RKO (cell line): ENCODE measurements around the gene GUCA2B.
A peak's percentile ranks its signal among the peaks of the same experiment; 100 is the strongest.

Source experiments
- DNase-seq: peaks from one replicate; pipeline ENCODE4 v3.0.0-alpha.2; 2016; ENCODE audit warnings: low spot score

Gene GUCA2B

DNA sequence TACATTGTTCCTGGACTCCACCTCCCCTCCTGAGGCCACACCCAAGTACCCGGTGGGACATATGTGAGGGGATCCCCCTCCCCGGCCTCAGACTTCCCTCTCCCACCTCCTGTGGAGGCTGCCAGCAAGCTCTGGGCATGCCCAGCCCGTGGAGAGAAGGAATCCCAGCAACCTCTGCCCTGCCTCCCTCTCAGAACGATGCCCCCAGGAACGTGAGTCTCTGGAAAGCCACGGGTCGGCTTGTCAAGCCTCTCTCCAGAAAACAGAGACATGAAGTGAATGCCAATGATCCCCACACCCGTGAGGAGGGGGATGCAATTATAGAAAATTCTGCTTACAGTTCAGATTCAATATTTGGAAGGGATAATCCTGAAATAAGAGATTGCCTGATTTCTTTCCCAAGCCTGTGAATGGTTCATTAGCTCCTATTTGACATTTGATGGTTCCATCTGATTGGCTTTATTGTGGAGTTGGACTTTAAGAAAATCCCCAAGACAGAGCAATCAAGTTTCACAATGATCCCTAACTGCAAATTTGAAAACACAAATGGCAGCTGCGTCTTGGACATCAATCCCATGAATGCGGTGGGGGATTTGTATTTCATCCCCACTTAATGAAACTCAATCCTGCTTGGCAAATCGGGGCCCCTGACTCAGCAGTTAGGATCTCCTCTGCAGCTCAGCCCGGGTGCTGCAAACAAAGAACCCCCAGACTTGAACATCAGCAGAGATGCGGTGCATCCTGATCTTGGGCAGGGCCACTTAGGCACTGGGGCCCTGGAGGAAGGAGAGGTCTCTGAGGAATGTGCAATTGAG, 9.1 kb upstream of the GUCA2B start:
- no peak for DNase-seq

- no peak for DNase-seq
These were observed 8.4 kb upstream of the GUCA2B start for GRCh38 chr1:42144711-42145388.

GRCh38 chr1:42145389-42145716, 7.9 kb upstream of the GUCA2B start:
- no peak for DNase-seq

DNA sequence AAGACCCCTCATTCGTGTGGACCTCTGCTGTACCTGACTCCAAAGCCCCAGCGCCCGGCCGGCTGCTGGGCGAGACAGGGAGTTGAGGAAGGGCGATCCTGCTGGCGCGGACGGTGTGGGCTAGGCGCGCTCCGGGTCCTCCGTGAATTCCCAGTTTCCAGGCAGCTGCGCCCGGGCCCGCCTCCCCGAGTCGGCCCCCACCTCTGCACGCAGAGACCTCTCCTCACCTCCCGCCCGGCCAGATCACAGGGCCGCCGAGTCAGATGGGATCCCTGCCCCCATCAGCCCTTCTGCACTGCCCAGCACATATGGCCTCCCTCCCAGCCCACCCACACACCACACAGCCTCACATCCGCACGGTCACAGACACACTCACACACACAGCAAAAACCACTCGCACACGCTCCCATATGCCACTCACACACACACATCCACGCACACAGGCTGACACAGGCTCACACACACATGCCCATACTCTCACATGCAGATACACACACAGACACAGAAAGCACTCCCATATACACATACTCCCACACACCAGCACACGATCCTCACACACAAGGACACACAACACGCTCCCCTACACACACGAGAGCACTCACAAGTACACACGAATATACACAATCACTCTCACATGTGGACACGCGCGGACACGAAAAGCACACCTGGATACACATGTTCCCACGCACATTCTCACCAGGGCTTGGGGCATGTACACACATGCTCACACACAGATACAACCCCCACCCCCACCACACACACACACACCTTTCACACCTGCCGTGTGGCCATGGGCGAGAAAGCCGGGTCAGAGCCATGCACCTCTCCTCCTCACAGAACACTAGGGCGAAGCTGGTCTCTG, 7.2 kb upstream of the GUCA2B start:
- DNase-seq = no peak

- peak; percentile 30 for DNase-seq
These were observed 6.4 kb upstream of the GUCA2B start for GRCh38 chr1:42146626-42147320.

DNA sequence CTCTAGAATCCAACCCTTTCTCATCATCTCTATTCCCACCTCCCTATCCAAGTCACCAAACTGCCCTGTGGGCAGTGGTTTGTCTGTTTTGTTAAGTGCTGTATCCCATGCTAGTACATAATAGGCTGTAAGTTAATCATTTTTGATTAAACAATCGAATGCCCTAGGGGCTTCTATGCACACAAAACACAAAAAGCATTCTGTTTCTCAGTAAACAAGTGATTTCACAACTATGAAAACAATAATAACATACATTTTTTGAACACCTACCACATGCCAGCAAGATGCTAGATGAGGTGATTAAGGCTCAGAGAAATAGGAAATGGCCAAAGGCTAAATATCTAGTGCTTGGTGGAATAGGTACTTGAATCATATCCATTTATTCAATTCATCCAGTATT, 5.0 kb upstream of the GUCA2B start:
- DNase-seq = no peak

DNA sequence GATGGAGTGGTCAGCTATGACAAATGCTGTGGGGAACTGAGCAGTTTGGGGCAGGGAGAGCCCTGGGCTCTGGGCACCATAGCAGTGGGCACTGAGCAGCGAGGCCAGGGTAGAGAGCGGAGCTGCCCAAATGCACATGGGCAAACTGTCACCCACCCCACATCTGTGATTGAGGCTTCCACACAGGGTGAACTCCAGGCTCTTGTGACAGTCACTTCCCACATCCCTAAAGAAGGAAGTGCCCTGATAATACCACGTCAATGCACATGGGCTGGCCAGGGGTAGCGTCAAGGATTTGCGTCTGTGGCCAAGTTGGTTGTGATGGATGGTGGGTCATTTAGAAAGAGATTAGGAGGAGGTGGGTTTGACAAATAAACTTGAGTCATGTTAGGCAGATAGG, 2.6 kb upstream of the GUCA2B start:
- DNase-seq = no peak

DNA sequence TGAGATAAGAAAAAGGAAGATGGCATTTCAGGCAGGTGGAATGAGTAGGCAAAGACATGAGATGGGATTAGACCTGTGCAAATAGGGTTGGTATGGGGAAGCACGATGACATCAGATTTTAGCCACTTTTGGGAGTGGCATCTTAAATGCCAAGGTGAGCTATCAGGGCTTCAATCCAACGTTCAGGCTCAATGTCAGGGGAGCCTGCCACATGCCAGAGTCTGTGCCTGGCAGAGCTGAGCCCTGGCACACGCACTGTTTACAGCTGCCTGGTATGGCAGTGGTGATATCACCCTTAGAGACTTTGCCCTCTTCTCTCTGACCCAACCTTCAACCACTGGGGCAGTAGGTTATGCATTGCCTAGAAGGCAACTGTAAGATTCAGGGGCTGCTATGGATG, 1.1 kb upstream of the GUCA2B start:
- no peak for DNase-seq

DNA sequence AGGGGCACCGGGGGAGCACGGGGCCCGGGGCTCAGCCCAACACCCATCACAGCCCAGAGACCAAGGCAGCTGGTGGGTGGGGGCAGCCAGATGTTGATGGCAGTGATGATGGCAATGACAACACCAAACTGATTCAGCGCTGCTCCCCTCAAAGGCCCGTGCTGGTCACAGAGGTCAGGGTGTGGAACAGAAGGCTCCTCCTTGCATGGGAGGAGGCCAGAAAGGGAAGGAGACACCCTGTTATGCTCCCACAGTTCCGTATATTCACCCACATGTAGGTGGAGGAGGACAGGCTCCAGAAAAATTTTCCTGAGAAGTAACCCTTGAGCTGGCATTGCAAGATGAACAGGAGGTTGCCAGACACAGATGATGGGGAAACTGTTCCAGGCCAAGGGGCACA, 414 bp downstream of the GUCA2B start:
- no peak for DNase-seq

DNA sequence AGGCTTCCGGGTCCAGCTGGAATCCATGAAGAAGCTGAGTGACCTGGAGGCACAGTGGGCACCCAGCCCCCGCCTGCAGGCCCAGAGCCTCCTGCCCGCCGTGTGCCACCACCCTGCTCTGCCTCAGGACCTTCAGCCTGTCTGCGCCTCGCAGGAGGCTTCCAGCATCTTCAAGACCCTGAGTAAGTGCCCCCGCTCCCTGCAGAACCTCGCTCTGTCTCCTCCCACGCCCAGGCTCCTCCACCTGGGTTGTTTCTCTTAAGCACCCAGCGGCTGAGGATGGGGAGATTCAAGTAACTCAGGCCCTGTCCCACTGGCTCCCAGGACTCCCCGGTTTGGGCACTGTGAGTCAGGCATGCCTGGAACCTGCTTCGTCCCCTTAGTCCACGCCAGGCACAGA, 1.5 kb downstream of the GUCA2B start:
- no peak for DNase-seq

DNA sequence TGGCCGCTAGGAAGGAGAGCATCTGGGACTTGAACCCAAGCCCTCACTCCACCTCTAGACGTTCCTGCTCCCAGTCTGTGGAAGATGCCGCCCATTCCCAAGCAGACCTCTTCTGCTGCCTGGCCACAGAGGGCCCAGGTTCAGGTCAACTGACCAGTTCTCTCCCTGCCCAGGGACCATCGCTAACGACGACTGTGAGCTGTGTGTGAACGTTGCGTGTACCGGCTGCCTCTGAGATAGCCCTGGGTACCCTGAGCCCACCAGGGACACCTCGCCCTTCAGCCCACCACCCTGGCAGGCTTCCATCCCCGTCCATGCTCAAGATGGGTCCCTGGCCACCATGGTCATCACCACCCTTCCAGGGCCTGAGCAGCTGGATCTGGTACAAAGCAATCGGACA, 2.2 kb downstream of the GUCA2B start:
- DNase-seq = no peak

GRCh38 chr1:42157667-42158066, 4.5 kb downstream of the GUCA2B start:
- no peak for DNase-seq

- no peak for DNase-seq
These were observed 5.0 kb downstream of the GUCA2B start for GRCh38 chr1:42158189-42158588.

GRCh38 chr1:42162181-42162580, 9.0 kb downstream of the GUCA2B start:
- no peak for DNase-seq

DNA sequence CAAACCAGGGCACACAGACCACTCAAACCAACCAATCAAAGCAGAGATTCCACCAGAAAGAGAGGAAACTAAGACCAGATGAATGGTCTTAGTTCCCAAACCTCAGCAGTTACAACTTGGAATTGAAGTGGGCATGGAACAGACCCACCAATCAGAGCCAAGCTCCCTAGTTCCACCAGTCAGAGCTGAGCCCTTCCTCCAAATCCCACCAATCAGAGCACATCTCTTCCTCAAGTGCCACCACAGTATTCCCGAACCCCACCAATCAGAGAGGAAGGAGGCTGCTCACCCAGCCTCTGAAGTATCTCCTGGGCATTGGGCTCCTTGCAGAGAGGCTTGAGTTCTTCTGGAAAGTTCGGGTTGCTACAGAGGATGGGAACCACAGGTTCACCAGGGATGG, 9.9 kb downstream of the GUCA2B start:
- DNase-seq = no peak

DNA sequence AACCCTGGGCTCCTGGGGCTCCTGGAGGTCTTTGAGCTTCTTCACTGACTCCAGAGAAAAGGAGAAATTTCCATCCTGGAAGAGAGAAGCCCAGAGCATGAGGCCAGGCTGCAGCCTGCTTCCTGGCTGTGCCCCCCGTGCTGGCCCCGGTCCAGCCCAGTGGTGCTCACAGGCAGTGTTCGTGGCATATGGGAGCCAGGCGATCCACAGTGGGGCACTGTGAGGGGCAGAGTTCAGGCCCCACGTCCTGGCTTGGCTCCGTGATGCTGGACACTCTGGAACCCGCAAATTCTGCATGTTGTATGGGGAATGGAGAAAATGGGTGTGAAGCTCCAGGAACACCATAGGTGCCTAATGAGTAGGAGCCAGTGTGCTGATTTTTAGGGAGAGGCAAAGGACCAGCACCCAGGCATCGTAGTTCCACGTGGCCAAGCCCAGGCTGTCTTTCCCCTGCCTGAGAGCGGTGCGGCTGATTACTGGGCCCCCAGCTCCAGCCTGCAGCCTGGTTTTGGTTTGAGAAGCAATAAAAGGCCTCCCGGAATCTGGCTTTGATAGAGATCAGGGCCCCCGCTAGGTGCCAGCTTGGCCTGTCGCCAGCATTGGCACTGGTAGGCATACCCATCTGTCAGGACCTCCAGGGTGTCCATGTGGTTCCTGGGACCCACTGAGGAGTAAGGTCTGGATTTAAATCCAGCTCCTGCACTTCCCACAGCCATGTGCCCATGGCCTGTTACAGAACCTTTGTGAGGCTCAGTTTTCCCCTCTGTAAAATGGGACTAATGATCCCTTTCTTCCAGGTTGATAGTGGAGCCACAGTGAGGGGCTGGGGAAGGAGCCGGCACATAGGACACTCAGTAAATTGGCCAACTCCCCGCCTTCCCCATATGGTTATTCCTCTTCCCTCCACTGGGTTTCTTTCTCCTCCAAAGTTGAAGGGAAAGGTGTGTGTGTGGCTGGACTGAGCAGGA, 10.6 kb downstream of the GUCA2B start:
- DNase-seq = no peak

- no peak for DNase-seq
These were observed 11.6 kb downstream of the GUCA2B start, which contains the start of gene GUCA2A for GRCh38 chr1:42164551-42165420. GUCA2A (minus strand) TSS chr1:42164745; CDS start chr1:42164712, 33 bp downstream.

DNA sequence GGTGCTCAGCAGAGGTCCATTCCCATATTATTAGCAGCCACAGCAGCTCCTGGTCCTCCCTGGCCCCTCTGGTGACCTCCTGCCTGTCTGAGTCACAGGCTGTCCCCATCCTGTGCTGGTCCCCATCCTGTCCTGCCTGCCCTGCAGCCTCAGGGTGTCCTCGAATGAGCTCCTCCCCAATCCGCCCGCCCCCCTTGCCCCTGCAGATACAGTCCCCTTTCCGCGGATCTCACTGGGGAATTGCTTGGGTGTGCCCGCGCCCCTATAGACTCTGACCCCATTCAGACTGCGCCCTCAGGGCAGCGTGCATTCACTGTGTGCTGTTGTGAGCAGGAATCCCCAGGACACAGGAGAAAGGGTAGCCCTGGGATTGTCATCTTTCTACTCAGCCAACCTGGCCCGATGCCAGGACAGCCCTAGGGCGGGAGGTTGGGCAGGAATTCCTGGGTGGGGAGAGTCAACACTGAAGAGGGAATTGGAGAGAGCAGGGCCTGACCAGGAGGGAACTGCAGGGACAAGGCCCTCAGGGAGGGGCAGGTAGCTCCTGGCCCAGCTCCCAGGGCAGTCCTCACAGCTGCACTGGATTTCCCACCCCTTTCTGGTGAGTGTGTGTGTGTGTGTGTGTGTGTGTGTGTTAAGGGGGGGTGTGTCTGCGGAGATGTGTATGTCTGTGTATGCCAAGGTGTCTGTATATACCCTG, 12.5 kb downstream of the GUCA2B start:
- no peak for DNase-seq

DNA sequence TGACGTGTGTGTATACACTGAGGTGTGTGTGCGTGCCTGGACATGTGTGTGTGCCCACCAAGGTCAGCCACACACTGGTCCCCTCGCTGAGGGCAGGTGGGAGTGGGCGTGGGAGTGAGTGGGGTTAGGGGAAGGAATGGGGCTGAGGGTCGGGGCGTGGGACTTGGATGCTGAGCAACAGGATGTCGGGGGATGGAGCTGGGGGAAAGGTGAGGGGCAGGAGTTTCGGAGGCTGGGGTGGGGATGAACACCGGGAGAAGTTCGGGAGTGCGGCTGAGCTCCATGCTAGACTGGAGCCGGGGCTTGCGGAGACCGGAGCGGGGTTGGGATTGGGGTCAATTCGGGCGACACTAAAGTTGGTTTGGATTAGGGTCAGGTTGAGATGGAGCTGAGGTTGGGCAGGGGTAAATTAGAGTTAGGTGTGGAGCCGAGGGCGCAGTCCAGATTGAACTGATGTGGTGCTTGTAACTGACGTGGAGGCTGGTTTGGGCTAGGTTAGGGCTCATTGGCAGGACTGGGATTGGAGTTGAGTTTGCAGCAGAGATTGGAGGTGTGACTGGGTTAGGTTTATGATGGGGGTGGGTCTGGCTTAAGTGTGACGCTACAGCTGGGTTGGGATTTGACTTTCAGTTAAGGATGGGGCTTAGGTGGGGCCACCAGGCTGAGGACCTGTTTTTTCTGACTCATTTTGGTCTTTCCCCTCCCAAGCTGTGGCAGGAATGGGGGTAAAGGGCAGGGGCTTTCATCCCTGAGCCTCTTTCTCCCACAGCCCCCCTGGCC, 14.6 kb downstream of the GUCA2B start:
- no peak for DNase-seq
